GM21360 (cell line): Measurements from ENCODE around the gene ITPK1.

Source experiments
- ATAC-seq: cut with Tn5 transposase; IDR thresholded peaks from one replicate; pipeline ENCODE4 v1.9.1; 2021; ENCODE audit warnings: mild to moderate bottlenecking, moderate library complexity; ENCODE audit not compliant: unreplicated experiment

ITPK1 gene

GRCh38 chr14:92959189-92959531 lies 156.6 kb downstream of the ITPK1 start:
- no peak for ATAC-seq

- ATAC-seq, result no peak
Observed at GRCh38 chr14:92958373-92959188, 157.1 kb downstream of the ITPK1 start.

GRCh38 chr14:92956961-92957360 lies 158.8 kb downstream of the ITPK1 start:
- ATAC-seq, result no peak

- no peak for ATAC-seq
Observed at GRCh38 chr14:92955381-92955780, 160.3 kb downstream of the ITPK1 start.

GRCh38 chr14:92954933-92955332 lies 160.8 kb downstream of the ITPK1 start:
- ATAC-seq, result no peak

GRCh38 chr14:92953526-92953925 lies 162.2 kb downstream of the ITPK1 start:
- no peak for ATAC-seq

GRCh38 chr14:92952481-92953298 lies 163.0 kb downstream of the ITPK1 start:
- no peak for ATAC-seq

- ATAC-seq, result peak; percentile 85
Observed at GRCh38 chr14:92951912-92952471, 163.7 kb downstream of the ITPK1 start.

GRCh38 chr14:92951261-92951660 lies 164.5 kb downstream of the ITPK1 start:
- no peak for ATAC-seq

- ATAC-seq, result no peak
Observed at GRCh38 chr14:92950773-92951172, 165.0 kb downstream of the ITPK1 start.

GRCh38 chr14:92950193-92950540 lies 165.6 kb downstream of the ITPK1 start:
- no peak for ATAC-seq

- ATAC-seq, result no peak
Observed at GRCh38 chr14:92949496-92950192, 166.1 kb downstream of the ITPK1 start.

- ATAC-seq, result no peak
Observed at GRCh38 chr14:92948647-92949046, 167.1 kb downstream of the ITPK1 start.

- no peak for ATAC-seq
Observed at GRCh38 chr14:92946847-92947545, 168.7 kb downstream of the ITPK1 start.

- ATAC-seq, result no peak
Observed at GRCh38 chr14:92945959-92946846, 169.5 kb downstream of the ITPK1 start.

- no peak for ATAC-seq
Observed at GRCh38 chr14:92945544-92945943, 170.2 kb downstream of the ITPK1 start.

GRCh38 chr14:92944976-92945375 lies 170.7 kb downstream of the ITPK1 start:
- no peak for ATAC-seq

GRCh38 chr14:92943855-92944570 lies 171.7 kb downstream of the ITPK1 start:
- ATAC-seq, result no peak
